DMS79 (cell line): ENCODE measurements around the gene FOXB2.
"Not testable (repeated sequence)": the region's sequence is repeated elsewhere in the genome, so short reads cannot be mapped to it uniquely, and the experiment has no call there.

Source experiments
- DNase-seq: peaks from one replicate; lab custom pipeline; 2025; lab: John Stamatoyannopoulos, UW

FOXB2 gene

GRCh38 chr9:77019236-77019925, at the start of gene FOXB2:
TSS of gene FOXB2 (plus strand) at chr9:77019655. CDS start at chr9:77019655, 0 bp downstream.
- DNase-seq: no peak

- DNase-seq: no peak
These were observed 49.7 kb upstream of the FOXB2 start for GRCh38 chr9:76969716-76970115.

GRCh38 chr9:76978831-76979230, 40.6 kb upstream of the FOXB2 start:
- DNase-seq: not testable (repeated sequence)

GRCh38 chr9:76980566-76980965, 38.9 kb upstream of the FOXB2 start:
- DNase-seq: no peak

- DNase-seq: no peak
These were observed 35.0 kb upstream of the FOXB2 start for GRCh38 chr9:76984486-76984885.

GRCh38 chr9:76985581-76985980, 33.9 kb upstream of the FOXB2 start:
- no peak for DNase-seq

- peak; percentile 5 for DNase-seq
These were observed 31.8 kb upstream of the FOXB2 start for GRCh38 chr9:76987594-76988200.

GRCh38 chr9:76988941-76989340, 30.5 kb upstream of the FOXB2 start:
- DNase-seq: no peak

GRCh38 chr9:76989501-76989900, 30.0 kb upstream of the FOXB2 start:
- no peak for DNase-seq

GRCh38 chr9:76996700-76997099, 22.8 kb upstream of the FOXB2 start:
- DNase-seq: no peak

- DNase-seq: no peak
These were observed 20.2 kb upstream of the FOXB2 start for GRCh38 chr9:76999261-76999660.

- DNase-seq: no peak
These were observed 19.1 kb upstream of the FOXB2 start for GRCh38 chr9:77000330-77000729.

GRCh38 chr9:77003366-77003765, 16.1 kb upstream of the FOXB2 start:
- no peak for DNase-seq

GRCh38 chr9:77005216-77005615, 14.2 kb upstream of the FOXB2 start:
- no peak for DNase-seq

- no peak for DNase-seq
These were observed 8.9 kb upstream of the FOXB2 start for GRCh38 chr9:77010527-77010926.

GRCh38 chr9:77011973-77012821, 7.3 kb upstream of the FOXB2 start:
- peak; percentile 26 for DNase-seq

- DNase-seq: no peak
These were observed 6.1 kb upstream of the FOXB2 start for GRCh38 chr9:77013206-77013931.

GRCh38 chr9:77013932-77014596, 5.4 kb upstream of the FOXB2 start:
- no peak for DNase-seq

- DNase-seq: no peak
These were observed 4.7 kb upstream of the FOXB2 start for GRCh38 chr9:77014597-77015263.

GRCh38 chr9:77015327-77016048, 4.0 kb upstream of the FOXB2 start:
- DNase-seq: peak; percentile 31
